T-helper 17 cell (primary cell): ENCODE measurements around the gene IGFBP3. TPM values are rescaled to one million over a fixed set of nuclear protein-coding genes. Genes with fewer than 3 reads are reported as not detected.
"Not testable (repeated sequence)": the region's sequence is repeated elsewhere in the genome, so short reads cannot be mapped to it uniquely, and the experiment has no call there.

Experiments
- ATAC-seq: fragments of 150-1000 bp; cut with Tn5 transposase; 2 replicates; pipeline ENCODE4 v1.10.0; 2021; ENCODE audit warnings: mild to moderate bottlenecking, moderate library complexity
- DNase-seq, 3 donors: peaks; one replicate each; pipeline versions ENCODE4 v3.0.0 to v3.0.0-alpha.2; 2020 to 2021
- H3K9me3 ChIP-seq: one replicate; pipeline ENCODE4 v1.7.0; 2013; ENCODE audit warnings: low read length, mild to moderate bottlenecking; ENCODE audit not compliant: control insufficient read depth, poor library complexity, severe bottlenecking
- H3K27ac Mint-ChIP-seq: one replicate; pipeline ENCODE4 v1.8.0; 2022; ENCODE audit warnings: mild to moderate bottlenecking, moderate library complexity, mixed read lengths
- H3K27me3 Mint-ChIP-seq: one replicate; pipeline ENCODE4 v1.8.0; 2022; ENCODE audit warnings: mixed read lengths
- H3K36me3 Mint-ChIP-seq: one replicate; pipeline ENCODE4 v1.8.0; 2022; ENCODE audit warnings: low read depth, mixed read lengths
- H3K4me1 Mint-ChIP-seq: one replicate; pipeline ENCODE4 v1.8.0; 2022; ENCODE audit warnings: mild to moderate bottlenecking, mixed read lengths
- H3K4me3 Mint-ChIP-seq: one replicate; pipeline ENCODE4 v1.8.0; 2022; ENCODE audit warnings: mild to moderate bottlenecking, moderate library complexity, mixed read lengths
- total RNA-seq, 4 donors: library from RNA in 2 of 4; stranded (reverse) in 2 of 4; gene quantifications; one replicate each; pipeline ENCODE4 v1.2.3 and lab custom pipeline; 2022 to 2026

The IGFBP3 gene, protein sequence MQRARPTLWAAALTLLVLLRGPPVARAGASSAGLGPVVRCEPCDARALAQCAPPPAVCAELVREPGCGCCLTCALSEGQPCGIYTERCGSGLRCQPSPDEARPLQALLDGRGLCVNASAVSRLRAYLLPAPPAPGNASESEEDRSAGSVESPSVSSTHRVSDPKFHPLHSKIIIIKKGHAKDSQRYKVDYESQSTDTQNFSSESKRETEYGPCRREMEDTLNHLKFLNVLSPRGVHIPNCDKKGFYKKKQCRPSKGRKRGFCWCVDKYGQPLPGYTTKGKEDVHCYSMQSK
- total RNA-seq: 10 to 100 TPM in 1 of 2 donors, 1 to 10 TPM in 1; 7.2 to 19.0 TPM
- 0.75 to 1.9 reads per million in 2 donors for total RNA-seq (lab: John Stamatoyannopoulos, UW)

DNA sequence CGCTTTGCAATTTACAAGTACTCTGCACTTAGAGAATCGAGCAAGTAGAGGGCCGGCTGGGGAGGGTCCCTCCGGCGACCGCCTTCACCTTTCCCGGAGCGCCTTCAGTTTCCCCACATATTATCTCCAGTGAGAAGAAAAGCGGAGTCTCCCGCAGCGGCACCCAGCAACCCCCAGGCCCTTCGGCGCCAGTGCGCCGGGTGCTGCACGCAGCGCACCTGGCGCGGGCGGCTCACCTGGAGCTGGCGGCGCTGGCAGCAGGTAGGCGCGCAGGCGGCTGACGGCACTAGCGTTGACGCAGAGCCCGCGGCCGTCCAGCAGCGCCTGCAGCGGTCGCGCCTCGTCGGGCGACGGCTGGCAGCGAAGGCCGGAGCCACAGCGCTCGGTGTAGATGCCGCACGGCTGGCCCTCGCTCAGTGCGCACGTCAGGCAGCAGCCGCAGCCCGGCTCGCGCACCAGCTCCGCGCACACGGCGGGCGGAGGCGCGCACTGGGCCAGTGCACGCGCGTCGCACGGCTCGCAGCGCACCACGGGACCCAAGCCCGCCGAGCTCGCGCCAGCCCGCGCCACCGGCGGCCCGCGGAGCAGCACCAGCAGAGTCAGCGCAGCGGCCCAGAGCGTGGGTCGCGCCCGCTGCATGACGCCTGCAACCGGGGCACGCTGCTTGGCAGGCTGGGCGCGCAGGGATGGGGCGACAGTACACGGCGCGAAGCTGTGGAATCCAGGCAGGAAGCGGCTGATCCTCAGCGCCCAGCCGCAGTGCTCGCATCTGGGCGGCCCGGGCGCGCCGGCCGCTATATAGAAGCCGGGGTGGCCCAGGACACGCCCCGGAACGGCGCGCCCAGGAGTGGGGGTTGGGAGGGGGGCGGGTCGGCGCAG is at the start of gene IGFBP3:
TSS of gene IGFBP3 (minus strand) at position 771 of the 879 bp plus-strand sequence. CDS start at position 639, 132 bp downstream.
- peak within 1 kb of the TSS; percentile 87 for H3K4me3 Mint-ChIP-seq
- H3K4me1 Mint-ChIP-seq: peaks cover 23% of the 10 kb centered on the region
- no peaks in the 10 kb centered on the region for H3K9me3 ChIP-seq
- no peaks in the 10 kb centered on the region for H3K36me3 Mint-ChIP-seq
- H3K27me3 Mint-ChIP-seq: peaks cover 55% of the 10 kb centered on the region
- H3K27ac Mint-ChIP-seq: no peak within 1 kb of the TSS
- ATAC-seq (peak; percentile 71), DNase-seq (peak in 1 of 3 donors; percentile 15)

DNA sequence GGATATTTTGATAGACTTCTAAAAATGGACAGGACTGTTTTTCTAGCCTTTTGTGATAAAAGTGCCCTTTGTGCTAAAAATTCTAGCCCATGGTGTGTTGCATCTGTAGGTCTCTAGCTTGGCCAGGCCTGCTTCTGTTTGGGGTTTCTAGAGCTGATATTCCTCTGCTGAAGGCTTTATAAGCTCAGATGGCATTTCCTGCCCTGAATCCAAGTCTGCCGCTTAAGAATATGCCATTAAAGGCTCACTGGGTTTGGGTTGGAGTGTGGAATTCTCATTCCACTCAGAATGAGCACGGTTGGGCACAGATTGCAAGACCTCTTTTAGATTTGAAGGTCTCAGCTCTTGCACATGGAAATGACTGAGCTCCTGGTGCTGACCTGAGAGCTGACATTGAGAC is 49.4 kb upstream of the IGFBP3 start:
- no peaks in the 10 kb centered on the region for H3K9me3 ChIP-seq
- H3K27ac Mint-ChIP-seq: no peak overlapping the region
- DNase-seq: no peak

DNA sequence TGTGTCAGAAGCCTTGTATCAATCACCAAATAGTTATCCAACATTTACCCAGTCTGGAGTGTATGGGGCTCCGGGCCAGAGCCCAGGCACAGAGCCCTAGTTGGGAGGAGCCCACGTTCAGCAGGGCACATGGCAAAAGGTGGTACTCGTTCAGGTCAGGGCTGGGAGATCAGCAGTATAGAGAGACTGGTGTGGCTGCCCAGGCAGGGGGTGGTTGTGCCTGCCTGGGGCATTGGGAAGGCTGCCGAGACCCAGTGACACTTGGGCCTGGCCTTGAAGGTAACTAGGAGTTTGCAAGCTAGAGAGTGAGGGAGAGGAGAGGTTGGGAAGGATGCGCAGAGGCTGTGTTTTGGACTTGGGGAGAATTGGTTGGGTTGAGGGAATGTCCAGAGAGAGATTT is 48.9 kb upstream of the IGFBP3 start:
- H3K4me1 Mint-ChIP-seq: peaks cover 6% of the 10 kb centered on the region
- H3K27me3 Mint-ChIP-seq: no peaks in the 10 kb centered on the region
- peak overlapping the region; percentile 43 for H3K27ac Mint-ChIP-seq
- ATAC-seq: no peak
- DNase-seq: no peak
- H3K9me3 ChIP-seq: no peaks in the 10 kb centered on the region
- H3K36me3 Mint-ChIP-seq: peaks cover 3% of the 10 kb centered on the region
- no peak overlapping the region for H3K4me3 Mint-ChIP-seq

More for the DNA sequence above, 49.4 kb upstream of the IGFBP3 start:
- H3K27me3 Mint-ChIP-seq: no peaks in the 10 kb centered on the region
- no peak for ATAC-seq
- H3K36me3 Mint-ChIP-seq: peaks cover 3% of the 10 kb centered on the region
- peaks cover 6% of the 10 kb centered on the region for H3K4me1 Mint-ChIP-seq
- H3K4me3 Mint-ChIP-seq: no peak overlapping the region

DNA sequence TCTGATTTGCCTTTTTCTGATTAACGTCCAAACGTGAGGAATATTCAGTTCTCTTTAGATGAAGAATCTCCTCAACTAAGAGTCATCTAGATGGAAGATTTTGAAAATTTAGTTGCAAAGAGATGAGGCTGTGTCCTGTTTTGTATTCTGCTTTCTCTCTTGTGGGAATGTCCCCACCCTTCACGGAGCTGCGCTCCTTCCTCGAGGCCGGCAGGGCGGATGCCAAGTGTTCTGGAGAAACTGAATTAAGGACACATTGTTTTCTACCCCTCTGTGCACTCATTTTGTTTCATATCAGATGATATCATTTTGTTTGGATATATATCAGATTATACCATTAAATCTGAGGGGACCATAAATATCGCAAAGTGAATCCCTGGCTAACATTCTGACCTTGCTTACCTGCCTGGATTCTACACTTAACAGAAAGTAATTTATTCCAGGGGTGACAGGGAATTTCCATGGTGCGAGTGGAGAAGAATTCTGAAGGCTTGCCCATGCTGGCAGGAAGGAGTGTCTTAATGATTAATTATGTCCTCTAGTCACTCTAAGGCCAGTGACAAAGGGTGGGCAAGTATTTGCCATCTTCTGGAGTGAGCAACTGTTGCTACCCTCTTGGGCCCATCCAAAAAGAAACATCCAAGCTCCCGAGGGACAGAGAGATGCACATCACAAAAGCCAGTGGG is 47.9 kb upstream of the IGFBP3 start:
- Mint-ChIP-seq H3K4me3 (no peak overlapping the region), H3K27ac (no peak overlapping the region), H3K36me3 (peaks cover 3% of the 10 kb centered on the region), H3K4me1 (peaks cover 6% of the 10 kb centered on the region), H3K27me3 (no peaks in the 10 kb centered on the region)
- DNase-seq (no peak), ATAC-seq (no peak)
- H3K9me3 ChIP-seq: no peaks in the 10 kb centered on the region

DNA sequence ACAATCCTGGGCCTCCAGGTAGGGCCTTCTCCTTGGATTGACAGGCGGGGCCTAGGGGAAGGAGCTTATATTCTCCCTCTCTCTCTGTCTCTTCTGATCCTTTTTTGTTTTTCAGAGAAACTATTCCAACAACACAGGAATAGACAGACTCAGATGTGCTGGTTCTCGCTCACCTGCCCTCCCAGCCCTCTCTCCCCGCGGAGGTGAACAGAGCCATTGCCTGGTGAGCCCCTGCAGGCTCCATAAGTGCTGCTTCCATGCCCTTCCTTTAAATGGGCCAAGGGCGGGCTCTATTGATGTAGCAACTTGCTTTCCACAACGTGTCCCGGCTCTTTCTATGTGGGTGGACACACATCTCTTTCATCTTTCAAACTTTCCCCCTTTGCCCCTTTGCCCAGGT is 47.2 kb upstream of the IGFBP3 start:
- no peak for ATAC-seq
- peaks cover 3% of the 10 kb centered on the region for H3K36me3 Mint-ChIP-seq
- DNase-seq: no peak
- H3K4me3 Mint-ChIP-seq: no peak overlapping the region
- H3K9me3 ChIP-seq: no peaks in the 10 kb centered on the region
- no peaks in the 10 kb centered on the region for H3K27me3 Mint-ChIP-seq
- H3K27ac Mint-ChIP-seq: no peak overlapping the region
- H3K4me1 Mint-ChIP-seq: peaks cover 6% of the 10 kb centered on the region

DNA sequence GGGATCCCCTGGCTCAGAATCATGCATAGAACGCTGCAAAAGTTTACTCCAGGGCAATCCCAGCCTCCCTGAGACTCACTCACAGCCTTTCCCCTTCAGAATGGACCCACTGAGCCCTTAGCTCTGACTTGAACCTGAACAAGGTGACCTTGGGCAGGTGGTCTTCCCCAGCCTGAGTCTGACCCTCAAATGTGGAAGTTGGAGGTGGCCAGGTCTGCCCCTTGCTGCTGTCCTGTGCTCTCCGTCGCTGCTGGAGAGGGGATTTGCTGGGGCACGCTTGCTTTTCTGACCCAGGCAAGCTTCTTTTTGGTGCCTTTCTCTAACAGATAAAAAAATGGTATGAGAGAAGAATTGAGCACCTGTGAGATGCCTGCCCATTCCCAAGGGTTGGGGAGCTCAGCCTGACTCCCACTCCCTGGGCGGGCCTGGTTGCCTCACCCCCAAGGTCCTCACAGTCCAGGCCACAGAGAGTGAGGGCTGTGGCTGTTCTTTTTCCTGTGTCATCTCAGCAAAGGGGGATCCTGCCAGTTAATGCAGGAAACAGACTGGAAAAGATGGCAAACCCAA is 46.6 kb upstream of the IGFBP3 start:
- ATAC-seq: no peak
- Mint-ChIP-seq H3K4me3 (no peak overlapping the region), H3K27ac (no peak overlapping the region), H3K27me3 (no peaks in the 10 kb centered on the region), H3K36me3 (peaks cover 3% of the 10 kb centered on the region), H3K4me1 (peaks cover 6% of the 10 kb centered on the region)
- no peaks in the 10 kb centered on the region for H3K9me3 ChIP-seq
- no peak for DNase-seq

DNA sequence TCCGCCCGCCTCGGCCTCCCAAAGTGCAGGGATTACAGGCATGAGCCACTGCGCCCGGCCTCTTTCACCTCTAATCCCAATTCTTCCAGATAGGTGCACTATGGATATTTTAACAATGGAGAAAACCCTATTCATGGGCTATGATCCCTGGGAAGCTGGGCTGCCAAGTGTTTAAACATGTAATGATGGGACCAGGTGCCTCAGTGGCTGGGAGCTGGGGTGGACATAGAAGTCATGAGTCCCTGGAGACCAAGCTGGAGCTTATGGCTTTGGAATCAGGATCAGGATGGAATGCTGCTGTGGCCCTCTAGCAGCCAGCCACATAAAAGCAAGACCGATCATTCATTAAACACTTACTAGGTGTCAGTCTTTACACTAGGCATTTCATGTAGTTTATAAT is 41.8 kb upstream of the IGFBP3 start:
- ATAC-seq (no peak), DNase-seq (no peak)
- no peaks in the 10 kb centered on the region for H3K36me3 Mint-ChIP-seq
- peaks cover 5% of the 10 kb centered on the region for H3K4me1 Mint-ChIP-seq
- H3K27ac Mint-ChIP-seq: no peak overlapping the region
- no peaks in the 10 kb centered on the region for H3K9me3 ChIP-seq
- no peaks in the 10 kb centered on the region for H3K27me3 Mint-ChIP-seq
- H3K4me3 Mint-ChIP-seq: no peak overlapping the region

DNA sequence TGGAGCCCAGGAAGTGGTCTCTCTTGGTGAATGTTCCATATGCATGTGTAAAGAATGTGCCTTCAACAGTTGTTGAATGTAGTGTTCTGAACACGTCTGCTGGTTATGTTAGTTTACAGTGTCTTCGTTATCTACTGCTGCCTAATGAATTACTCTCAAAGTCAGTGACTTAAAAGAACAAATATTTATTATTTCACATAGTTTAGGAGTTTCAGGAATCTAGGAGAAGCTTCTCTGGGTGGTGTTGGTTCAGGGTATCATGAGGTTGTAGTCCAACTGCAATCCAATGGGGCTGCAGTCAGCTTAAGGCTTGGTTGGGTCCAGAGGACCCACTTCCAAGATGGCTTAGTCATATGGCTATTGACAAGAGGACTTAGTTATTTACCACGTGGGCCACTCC is 36.6 kb upstream of the IGFBP3 start:
- ATAC-seq (no peak), DNase-seq (no peak)
- H3K36me3 Mint-ChIP-seq: no peaks in the 10 kb centered on the region
- H3K4me3 Mint-ChIP-seq: no peak overlapping the region
- no peaks in the 10 kb centered on the region for H3K9me3 ChIP-seq
- peaks cover 2% of the 10 kb centered on the region for H3K4me1 Mint-ChIP-seq
- H3K27ac Mint-ChIP-seq: no peak overlapping the region
- H3K27me3 Mint-ChIP-seq: no peaks in the 10 kb centered on the region

DNA sequence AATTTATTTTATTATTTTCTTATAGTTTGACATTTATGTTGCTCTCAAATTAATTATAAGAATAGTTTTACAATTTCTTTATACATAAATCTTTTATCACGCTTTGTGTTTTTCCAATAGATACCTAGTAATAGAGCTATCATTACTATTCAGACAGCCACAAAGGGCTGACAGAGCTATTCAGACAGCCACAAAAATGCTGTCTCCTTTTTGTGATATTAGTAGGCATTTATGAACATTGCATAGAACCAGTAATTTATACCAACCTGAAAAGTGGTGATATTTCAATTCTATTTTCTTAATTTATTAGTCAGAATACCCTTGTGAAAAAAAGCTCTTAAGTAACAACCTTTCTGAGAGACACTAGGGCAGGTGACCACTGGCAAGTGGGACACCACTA is 34.2 kb upstream of the IGFBP3 start:
- Mint-ChIP-seq H3K27ac (no peak overlapping the region), H3K4me1 (peaks cover 2% of the 10 kb centered on the region), H3K4me3 (no peak overlapping the region), H3K36me3 (no peaks in the 10 kb centered on the region), H3K27me3 (no peaks in the 10 kb centered on the region)
- H3K9me3 ChIP-seq: no peaks in the 10 kb centered on the region
- ATAC-seq (no peak), DNase-seq (no peak)

DNA sequence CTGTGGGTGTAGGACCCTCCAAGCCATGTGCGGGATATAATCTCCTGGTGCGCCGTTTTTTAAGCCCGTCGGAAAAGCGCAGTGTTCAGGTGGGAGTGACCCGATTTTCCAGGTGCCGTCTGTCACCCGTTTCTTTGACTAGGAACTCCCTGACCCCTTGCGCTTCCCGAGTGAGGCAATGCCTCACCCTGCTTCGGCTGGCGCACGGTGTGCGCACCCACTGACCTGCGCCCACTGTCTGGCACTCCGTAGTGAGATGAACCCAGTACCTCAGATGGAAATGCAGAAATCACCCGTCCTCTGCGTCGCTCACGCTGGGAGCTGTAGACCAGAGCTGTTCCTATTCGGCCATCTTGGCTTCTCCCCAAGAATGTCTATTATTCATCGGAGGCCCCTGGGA is 32.0 kb upstream of the IGFBP3 start:
- not testable (repeated sequence) for ATAC-seq, H3K27ac Mint-ChIP-seq, H3K9me3 ChIP-seq, H3K27me3 Mint-ChIP-seq, H3K4me3 Mint-ChIP-seq, H3K4me1 Mint-ChIP-seq, DNase-seq, H3K36me3 Mint-ChIP-seq

DNA sequence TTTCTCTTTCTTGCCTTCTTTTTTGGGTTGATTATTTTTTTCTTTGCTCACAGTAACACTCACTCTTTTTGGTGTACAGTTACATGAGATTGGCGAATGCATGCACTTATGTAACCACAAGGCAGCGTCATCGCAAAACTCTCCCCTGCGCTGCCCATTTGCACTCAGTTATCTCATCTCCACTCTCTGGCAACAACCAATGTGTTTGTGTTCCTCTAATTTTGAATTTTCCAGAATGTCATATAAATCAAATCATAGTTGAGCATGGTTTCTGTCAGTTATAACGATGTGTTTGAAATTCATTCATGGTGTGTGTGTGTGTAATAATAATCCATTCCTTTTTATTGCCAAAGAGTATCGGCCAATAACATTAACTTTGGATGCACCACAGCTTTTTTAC is 23.0 kb upstream of the IGFBP3 start:
- H3K27ac Mint-ChIP-seq: peak overlapping the region; percentile 19
- H3K27me3 Mint-ChIP-seq: no peaks in the 10 kb centered on the region
- no peaks in the 10 kb centered on the region for H3K9me3 ChIP-seq
- peaks cover 7% of the 10 kb centered on the region for H3K4me1 Mint-ChIP-seq
- H3K36me3 Mint-ChIP-seq: peaks cover 2% of the 10 kb centered on the region
- DNase-seq (no peak), ATAC-seq (no peak)
- no peak overlapping the region for H3K4me3 Mint-ChIP-seq

DNA sequence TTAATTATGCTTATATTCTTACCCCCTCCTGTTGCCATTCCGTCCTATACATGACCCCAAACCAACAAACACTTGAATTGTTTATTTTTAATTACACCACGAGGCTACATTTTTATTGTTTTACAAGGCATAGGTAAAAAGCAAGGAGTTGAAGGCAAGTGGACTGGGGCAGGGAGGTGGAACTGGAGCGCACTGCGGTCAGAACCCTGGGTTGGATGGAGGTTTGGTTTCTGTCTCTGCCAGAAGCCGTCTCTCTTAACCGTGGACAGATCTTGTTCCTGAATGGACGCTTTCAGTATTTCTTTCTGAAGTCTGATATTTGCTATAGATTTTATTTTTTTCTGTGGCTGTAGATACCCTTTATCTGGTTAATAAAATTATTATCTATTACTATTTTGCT is 19.9 kb upstream of the IGFBP3 start:
- peak; percentile 27 for ATAC-seq
- H3K9me3 ChIP-seq: no peaks in the 10 kb centered on the region
- peak overlapping the region; percentile 81 for H3K4me3 Mint-ChIP-seq
- H3K36me3 Mint-ChIP-seq: peaks cover 2% of the 10 kb centered on the region
- no peak overlapping the region for H3K27ac Mint-ChIP-seq
- peaks cover 5% of the 10 kb centered on the region for H3K27me3 Mint-ChIP-seq
- DNase-seq: no peak
- peaks cover 7% of the 10 kb centered on the region for H3K4me1 Mint-ChIP-seq

DNA sequence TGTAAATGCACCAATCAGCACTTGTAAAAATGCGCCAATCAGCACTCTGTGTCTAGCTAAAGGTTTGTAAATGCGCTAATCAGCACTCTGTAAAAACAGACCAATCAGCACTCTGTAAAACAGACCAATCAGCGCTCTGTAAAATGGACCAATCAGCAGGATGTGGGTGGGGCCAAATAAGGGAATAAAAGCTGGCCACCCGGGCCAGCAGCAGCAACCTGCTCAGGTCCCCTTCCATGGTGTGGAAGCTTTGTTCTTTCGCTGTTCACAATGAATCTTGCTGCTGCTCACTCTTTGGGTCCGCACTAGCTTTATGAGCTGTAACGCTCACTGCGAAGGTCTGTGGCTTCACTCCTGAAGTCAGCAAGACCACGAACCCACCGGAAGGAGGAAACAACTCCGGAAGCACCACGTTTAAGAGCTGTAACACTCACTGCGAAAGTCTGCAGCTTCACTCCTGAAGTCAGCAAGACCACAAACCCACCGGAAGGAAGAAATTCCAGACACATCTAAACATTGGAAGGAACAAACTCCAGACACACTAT is 19.2 kb upstream of the IGFBP3 start:
- ATAC-seq (peak; percentile 71), DNase-seq (peak in 1 of 3 donors; percentile 10)
- not testable (repeated sequence) for H3K9me3 ChIP-seq, H3K36me3 Mint-ChIP-seq, H3K27me3 Mint-ChIP-seq, H3K4me1 Mint-ChIP-seq, H3K27ac Mint-ChIP-seq
- H3K4me3 Mint-ChIP-seq: peak overlapping the region; percentile 81
